Lower leg skin (tissue), 3 donors: ENCODE measurements around the gene PCMT1.

ENCODE experiments used
- POLR2A ChIP-seq, 2 donors: fragments of 450-650 bp; IDR thresholded peaks; one replicate each; pipeline ENCODE4 v1.6.1; 2016 to 2017; ENCODE audit warnings: antibody characterized with exemption in 2 of 2, mild to moderate bottlenecking in 1 of 2, moderate library complexity in 1 of 2
- TF ChIP-seq, protein P1 (sequence below), 3 donors: fragments of 450-650 bp; IDR thresholded peaks; one replicate each; pipeline ENCODE4 v1.5.1; 2016; ENCODE audit warnings: antibody characterized with exemption in 3 of 3, mild to moderate bottlenecking in 3 of 3, moderate library complexity in 2 of 3

DNA sequence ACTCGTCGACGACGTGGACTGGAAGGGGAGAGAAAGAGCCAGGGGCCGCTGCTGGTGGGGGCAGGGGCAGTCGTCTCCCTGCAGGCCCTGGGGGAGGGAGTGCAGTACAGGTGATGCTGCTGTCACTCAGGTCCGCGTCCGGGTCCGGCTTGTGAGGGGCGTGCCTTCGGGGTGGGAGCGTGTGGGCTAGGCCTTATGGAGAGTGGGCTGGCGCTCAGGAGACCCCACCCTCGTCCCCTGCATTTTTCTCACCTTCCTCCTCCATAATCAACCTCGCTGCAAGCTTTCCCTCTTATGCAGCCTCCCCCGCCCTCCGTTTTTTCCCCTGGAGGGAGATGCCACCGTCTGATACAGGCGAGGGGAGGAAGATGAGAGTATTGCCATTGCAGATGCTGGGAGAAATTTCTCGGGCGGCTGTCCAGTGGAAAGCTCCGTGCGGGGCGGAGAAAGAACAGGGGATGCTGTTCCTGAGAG lies 632 bp downstream of the PCMT1 start:
- TF ChIP-seq, protein P1, sequence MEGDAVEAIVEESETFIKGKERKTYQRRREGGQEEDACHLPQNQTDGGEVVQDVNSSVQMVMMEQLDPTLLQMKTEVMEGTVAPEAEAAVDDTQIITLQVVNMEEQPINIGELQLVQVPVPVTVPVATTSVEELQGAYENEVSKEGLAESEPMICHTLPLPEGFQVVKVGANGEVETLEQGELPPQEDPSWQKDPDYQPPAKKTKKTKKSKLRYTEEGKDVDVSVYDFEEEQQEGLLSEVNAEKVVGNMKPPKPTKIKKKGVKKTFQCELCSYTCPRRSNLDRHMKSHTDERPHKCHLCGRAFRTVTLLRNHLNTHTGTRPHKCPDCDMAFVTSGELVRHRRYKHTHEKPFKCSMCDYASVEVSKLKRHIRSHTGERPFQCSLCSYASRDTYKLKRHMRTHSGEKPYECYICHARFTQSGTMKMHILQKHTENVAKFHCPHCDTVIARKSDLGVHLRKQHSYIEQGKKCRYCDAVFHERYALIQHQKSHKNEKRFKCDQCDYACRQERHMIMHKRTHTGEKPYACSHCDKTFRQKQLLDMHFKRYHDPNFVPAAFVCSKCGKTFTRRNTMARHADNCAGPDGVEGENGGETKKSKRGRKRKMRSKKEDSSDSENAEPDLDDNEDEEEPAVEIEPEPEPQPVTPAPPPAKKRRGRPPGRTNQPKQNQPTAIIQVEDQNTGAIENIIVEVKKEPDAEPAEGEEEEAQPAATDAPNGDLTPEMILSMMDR (IDR thresholded peaks at IDR 0.05): no peak
- no peak for TF ChIP-seq POLR2A (IDR thresholded peaks at IDR 0.05)
